Measurements from ENCODE around the gene NTNG2.

- no peak for TF ChIP-seq SOX6 (IDR thresholded peaks at IDR 0.05)
- no peak for TF ChIP-seq SOX6 (CRISPR knock-in tag; IDR thresholded peaks at IDR 0.05)
- no peak for TF ChIP-seq PHF8 (CRISPR knock-in tag; IDR thresholded peaks at IDR 0.05)
- no peak for TF ChIP-seq MYC (CRISPR knock-in tag; IDR thresholded peaks at IDR 0.05; ENCODE audit: borderline replicate concordance)
- TF ChIP-seq EP300 (IDR thresholded peaks at IDR 0.05; ENCODE audit: low read depth in 2 of 2, low read length in 2 of 2), result no peak
- no peak for TF ChIP-seq EP300 (CRISPR knock-in tag; IDR thresholded peaks at IDR 0.05; ENCODE audit: borderline replicate concordance)
- no peak for TF ChIP-seq FOXA1 (IDR thresholded peaks at IDR 0.05)
- no peak for TF ChIP-seq FOXA1 (CRISPR knock-in tag; IDR thresholded peaks at IDR 0.05)
- TF ChIP-seq ZNF333 (CRISPR knock-in tag; IDR thresholded peaks at IDR 0.05; ENCODE audit: borderline replicate concordance), result no peak
- no peak for TF ChIP-seq AFF4 (CRISPR knock-in tag; IDR thresholded peaks at IDR 0.05)
- no peak for TF ChIP-seq ZNF232 (CRISPR knock-in tag; IDR thresholded peaks at IDR 0.05; ENCODE audit: borderline replicate concordance)
- TF ChIP-seq, protein P1, sequence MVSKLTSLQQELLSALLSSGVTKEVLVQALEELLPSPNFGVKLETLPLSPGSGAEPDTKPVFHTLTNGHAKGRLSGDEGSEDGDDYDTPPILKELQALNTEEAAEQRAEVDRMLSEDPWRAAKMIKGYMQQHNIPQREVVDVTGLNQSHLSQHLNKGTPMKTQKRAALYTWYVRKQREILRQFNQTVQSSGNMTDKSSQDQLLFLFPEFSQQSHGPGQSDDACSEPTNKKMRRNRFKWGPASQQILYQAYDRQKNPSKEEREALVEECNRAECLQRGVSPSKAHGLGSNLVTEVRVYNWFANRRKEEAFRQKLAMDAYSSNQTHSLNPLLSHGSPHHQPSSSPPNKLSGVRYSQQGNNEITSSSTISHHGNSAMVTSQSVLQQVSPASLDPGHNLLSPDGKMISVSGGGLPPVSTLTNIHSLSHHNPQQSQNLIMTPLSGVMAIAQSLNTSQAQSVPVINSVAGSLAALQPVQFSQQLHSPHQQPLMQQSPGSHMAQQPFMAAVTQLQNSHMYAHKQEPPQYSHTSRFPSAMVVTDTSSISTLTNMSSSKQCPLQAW (CRISPR knock-in tag; IDR thresholded peaks at IDR 0.05), result no peak
- TF ChIP-seq HOXA3 (CRISPR knock-in tag; IDR thresholded peaks at IDR 0.05), result no peak
- TF ChIP-seq ZNF609 (CRISPR knock-in tag; IDR thresholded peaks at IDR 0.05; ENCODE audit: borderline replicate concordance), result no peak
Measured at GRCh38 chr9:132231019-132231701, 69.3 kb downstream of the NTNG2 start.

All from HepG2 (cell line).